Left renal cortex interstitium (tissue), 4 donors: ENCODE results near the gene TMEM51. TPM values are rescaled to one million over a fixed set of nuclear protein-coding genes. Genes with fewer than 3 reads are reported as not detected.

ENCODE experiments used
- DNase-seq, 4 donors: peaks; one replicate each; pipeline ENCODE4 v3.0.0-alpha.2; 2013; ENCODE audit warnings: low read depth in 4 of 4, low spot score in 2 of 4, missing footprints in 1 of 4
- polyA plus RNA-seq, 4 donors: library from polyadenylated mRNA; unstranded; fragments of 120-200 nt; gene quantifications; one replicate each; pipeline ENCODE4 v1.2.1, GENCODE V29; 2013; ENCODE audit not compliant: insufficient read length in 4 of 4

TMEM51 gene, protein sequence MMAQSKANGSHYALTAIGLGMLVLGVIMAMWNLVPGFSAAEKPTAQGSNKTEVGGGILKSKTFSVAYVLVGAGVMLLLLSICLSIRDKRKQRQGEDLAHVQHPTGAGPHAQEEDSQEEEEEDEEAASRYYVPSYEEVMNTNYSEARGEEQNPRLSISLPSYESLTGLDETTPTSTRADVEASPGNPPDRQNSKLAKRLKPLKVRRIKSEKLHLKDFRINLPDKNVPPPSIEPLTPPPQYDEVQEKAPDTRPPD
- 10 to 100 TPM; 19.1 to 25.7 (median 20.5) TPM for polyA plus RNA-seq

DNA sequence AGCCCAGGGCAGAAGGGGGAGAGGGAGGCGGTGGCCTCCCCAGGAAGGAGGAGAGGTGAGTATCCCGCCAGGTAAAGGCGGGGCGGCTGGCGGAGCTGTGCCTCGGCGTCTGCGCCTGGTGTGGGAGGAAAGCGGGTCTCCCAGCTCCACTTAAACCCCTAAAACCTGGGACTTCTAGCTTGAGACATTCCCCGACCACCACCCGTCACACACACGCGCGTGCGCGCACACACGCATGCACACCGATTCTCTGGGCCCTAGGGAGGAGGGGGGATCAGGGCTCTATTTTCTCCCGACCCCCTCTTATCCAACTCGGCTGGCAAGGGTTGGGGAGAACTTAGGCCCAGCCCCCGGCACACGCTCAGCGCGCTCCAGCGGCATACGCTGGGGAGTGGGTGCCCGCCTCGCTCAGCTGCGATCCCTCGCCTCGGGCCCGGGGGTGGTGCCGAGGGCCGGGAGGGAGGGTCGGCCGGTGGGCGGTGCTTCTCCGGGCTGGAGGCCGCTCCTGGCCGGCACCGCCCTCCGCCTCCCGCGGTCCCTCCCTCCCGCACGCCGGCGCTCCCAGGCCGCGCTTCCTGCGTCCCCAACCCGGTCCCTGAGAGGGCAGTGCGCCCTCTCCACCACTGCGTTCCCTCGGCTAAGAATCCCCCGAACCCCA, at the start of gene TMEM51:
TSS of gene TMEM51 (plus strand) at position 564 of the 658 bp plus-strand sequence. CDS start 61,341 bp downstream, outside the sequence.
- DNase-seq, result peak in 3 of 4 donors; percentile 64 to 76 (median 68)

DNA sequence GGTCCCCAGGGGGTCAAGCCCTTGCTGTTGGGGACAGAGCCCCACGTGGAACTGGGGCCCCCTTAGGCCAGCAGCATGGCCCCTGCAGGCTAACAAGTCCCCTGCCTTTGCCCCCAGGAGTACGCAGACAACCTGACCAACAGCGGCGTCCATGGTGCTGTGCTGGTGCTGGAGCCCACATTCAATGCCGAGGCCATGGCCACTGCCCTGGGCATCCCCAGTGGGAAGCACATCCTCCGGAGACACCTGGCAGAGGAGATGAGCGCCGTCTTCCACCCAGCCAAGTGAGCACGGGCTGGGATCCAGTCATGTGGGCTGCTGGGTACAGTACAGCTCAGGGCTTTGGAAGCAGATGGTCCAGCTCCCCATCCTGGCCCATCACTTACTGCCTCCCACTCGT, 49.6 kb upstream of the TMEM51 start:
- DNase-seq, result no peak

DNA sequence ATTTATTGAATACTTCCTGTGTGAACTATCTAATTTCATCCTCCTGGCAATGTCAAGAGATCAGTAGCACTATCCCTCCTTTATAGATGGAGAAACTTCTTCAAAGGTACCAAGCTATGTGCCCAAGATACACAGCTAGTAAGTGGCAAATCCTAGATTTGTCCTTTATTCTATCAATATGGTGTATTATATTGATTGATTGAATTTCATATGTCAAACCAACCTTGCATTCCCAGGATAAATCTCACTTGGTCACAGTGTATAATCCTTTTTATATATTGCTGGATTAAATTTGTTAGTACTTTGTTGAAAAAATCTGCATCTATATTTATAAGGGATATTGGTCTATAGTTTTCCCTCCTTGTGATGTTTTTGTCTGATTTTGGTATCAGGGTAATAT, 48.8 kb upstream of the TMEM51 start:
- no peak for DNase-seq

DNA sequence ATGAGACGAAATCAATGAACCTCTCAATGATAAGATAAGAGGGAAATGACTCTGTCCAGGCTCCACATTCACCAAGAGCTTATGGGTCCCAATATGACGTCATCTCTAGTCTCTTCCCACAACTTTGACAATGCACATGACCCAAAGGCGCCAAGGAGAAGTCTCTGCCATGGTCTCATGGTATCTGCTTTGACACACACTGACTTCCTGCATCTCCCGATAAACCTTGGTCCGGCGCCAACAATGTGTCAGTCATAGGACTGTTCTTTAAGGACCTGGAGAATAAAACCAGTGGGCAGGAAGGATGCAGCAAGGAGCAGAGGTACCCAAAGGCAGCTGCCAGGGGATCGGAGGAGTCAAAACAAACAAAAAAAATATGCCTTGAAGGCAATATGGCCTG, 46.9 kb upstream of the TMEM51 start:
- no peak for DNase-seq

DNA sequence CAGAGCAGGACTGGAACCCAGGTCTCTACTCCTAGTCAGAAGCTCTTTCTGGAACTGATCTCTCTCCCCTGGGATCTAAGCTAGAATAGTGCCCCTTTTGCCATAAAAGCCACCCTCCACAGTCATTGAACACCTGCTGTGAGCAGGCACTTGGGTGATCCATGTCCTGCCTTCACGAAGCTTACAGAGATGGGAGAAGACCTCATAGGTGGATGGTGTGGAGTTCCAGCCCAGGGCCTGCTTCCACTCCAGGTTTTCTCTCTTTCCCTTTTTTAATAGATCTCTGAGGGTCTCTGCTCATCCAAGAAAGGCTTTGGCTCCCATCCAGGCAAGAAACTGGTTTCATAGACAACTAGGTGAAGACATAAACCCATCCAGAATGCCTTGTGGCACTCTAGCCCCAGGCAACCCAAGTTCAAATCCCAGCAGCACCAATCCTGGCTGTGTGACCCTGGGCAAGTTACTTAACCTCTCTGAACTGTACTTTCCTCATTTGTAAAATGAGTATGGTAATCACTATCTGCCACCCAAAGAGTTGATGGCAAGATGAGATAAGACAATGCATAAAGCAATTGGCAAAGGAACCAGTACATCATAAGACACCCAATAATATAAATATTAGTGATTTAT, 46.4 kb upstream of the TMEM51 start:
- no peak for DNase-seq

DNA sequence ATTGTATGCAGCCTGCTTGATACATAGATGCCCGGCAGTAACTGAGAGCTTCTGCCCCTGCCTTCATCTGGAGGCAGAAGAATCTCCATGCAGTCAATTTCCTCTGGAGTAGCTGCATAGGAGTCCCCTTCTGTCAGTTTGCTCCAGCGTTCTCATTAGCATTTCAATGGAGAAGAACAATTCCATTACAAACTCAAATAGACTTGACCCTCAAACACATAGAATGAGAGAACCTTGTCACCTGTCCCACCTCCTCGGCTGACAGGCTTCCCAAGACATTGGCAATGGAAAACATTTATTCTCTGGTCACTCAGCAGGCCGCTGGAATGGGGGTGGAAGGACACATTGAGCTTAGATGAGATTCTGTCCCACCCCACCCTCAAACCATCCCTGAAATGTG, 45.6 kb upstream of the TMEM51 start:
- DNase-seq, result no peak

DNA sequence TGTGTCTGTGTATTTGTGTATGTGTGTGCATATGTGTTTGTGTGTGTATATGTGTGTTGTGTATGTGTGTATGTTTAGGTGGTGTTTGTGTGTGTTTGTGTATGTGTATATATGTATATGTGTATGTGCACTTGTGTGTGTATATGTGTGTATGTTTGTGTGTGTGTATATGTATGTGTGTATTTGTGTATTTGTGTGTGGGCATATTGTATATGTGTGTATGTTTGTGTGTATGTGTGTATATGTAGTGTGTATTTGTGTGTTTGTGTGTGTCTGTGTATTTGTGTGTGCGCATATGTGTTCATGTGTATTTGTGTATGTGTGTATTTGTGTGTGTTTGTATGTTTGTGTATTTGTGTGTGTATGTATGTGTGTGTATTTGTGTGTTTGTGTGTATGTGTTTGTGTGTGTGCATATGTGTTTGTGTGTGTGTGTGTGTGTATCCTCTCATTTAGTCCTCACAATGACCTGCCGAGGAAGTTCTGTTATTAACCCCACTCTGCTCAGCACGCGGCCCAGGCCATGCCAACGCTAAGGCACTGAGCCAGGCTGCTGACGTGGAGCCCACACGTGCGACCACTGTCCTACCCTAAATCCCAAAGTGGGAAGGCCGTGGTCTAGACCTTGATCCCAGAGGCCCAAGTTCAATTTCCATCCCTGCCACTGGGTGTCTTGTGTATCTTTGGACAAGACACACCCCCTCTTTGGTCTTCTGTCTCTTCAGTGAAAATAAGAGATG, 43.2 kb upstream of the TMEM51 start:
- DNase-seq, result no peak

DNA sequence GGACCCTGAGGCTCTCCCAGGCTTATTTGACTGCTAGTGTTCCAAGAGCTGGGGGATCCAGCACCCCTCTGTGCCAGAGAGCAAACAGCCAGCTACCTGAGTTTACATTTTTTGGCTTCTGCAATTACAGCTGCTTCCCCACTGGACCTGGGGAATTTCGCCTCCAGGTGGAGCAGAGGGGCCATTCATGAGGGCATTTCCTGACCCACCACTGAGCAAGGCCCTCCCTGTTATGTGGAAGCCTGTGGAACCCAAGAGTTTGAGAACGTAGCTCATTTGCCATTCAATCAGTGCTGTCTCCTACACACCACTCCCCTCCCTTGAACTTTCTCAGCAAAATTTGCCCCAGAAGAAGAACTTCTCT, 42.7 kb upstream of the TMEM51 start:
- DNase-seq, result no peak

DNA sequence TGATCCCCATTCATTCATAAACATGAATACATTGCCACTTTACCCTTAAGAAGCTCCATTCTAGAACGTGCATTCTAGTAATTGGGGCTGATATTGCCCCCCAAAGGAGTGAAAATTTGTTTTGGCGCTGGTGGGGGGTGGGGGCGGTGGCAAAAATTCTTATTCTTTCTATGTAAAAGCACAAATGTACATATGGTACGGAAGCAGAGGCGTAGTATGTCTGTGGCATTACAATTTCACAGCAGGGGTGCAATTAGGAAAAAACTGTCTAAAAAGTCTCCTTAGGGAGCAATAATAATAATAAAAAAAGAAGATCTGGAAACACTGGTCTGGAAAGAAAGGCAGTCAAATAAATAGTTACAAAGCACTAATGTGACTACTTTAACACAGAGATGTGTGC, 40.4 kb upstream of the TMEM51 start:
- no peak for DNase-seq

DNA sequence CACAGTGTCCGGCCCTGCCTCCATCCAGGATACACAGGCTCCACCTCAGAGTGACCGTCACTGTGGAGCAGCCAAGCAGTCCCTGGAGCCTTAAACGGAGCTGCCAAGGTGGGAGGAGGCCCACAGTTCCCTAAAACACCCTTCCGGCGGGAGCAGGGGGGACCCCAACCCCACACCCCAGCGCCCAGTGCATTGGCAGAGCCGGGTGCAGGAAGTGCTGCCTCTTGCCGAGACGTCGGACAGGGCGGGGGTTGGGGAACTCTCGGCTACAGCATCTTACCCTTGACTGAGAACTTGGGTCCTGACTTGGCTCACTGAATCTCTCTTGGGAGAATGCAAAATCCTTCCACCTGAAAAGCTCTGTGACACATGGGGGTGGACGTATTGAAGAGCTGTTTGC, 38.7 kb upstream of the TMEM51 start:
- DNase-seq, result no peak

DNA sequence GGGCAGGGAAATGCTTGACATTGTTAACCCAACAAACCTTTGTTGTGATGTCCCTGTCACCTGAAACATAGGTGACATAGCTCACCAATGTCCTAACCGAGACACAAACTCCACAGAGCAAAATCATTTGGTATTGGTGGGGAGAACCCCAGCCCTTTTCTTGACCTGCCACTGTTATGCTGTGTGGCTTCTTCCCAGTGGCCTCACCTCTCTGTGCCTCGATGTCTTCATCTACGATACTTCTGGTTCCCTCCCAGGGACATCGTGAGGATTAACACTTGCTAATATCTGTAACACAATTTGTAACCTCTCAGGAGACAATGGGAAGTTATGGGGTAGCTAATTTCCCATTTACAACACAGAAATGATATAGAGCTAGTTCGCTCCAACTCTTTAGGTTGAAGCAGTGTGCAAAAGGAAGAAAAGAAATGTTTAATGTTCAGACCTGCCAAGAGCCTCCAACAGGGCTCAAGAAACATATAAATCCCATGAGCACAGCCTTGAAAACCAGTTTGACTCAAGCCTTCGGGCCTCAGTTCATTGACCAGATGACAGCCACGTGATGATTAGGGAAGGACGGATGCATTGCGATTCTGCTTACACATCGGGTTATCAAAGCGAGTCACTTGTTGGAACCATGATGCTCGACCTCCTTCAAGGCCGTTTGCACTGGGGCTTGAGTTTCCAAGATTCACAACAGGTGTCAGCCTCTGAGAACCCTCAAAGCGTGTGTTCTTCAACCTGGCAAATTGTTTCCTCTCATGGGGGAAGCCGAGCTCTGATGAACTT, 37.8 kb upstream of the TMEM51 start:
- DNase-seq, result no peak

DNA sequence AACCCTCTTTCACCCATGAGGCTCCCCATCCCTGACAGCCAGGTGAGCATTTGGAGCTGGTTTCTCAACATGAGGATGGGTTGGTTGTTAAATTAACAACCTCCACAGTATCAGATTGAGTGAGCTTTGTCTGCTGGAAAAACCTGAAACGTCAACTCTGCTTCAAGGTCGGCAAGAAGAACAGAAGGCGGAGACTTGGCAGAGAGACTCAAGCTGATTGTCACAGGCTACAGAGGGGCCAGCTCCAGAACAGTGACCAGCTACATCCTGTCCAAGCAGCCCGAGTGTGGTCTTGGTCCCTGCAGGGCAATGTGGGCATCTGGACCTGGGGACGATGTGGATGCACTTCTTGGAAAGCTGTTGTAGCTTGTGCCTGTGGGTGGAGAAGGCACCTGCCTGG, 36.6 kb upstream of the TMEM51 start:
- DNase-seq, result no peak

DNA sequence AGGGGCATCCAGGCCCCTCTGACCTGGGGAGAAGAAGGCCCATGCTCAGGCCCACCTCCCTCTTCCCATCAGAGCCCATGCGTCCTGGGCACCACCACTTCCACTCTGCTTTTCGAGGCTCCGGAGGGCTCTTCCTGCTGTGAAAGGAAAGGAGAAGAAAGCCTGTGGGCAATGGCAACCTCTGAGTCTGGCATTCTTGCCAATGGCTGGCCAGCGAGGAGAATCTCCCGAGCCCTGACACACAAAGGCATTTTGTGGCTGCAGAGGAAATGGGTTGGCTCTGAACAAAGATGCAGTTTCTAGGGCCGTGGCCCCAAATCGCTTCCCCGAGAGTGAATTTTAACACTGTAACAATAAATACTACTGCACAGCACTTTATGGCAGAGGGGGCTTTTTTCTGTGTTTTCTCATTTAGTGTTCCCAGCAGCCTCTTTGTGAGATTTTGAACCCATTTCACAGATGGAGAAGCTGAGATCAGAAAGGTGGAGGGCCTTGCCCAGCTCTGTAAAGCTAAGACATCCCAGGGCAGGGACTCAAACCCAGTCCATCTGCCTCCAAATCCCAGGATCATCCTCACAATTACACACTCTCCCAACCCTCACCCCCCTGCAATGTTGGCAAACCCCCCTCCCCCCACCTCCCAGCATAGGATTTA, 35.7 kb upstream of the TMEM51 start:
- DNase-seq, result no peak

DNA sequence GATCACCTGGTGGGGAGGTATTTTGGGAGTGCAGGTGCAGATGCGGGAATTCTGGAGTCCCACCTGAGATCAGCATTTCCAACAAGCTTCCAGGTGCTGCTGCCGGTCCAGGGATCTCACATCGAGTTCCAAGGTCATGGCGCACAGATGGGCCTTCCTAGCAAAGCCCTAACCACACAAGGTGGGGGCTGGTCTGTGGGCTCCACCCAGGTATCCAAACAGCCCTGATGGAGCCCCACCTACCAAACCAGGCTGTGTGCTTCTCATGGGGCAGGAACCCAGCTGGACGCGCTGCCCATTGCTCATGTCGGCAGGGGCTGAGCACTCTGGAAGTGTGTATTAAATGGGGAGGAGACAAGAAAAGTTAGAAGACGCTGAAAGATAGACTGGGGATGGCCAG, 35.0 kb upstream of the TMEM51 start:
- DNase-seq, result no peak

DNA sequence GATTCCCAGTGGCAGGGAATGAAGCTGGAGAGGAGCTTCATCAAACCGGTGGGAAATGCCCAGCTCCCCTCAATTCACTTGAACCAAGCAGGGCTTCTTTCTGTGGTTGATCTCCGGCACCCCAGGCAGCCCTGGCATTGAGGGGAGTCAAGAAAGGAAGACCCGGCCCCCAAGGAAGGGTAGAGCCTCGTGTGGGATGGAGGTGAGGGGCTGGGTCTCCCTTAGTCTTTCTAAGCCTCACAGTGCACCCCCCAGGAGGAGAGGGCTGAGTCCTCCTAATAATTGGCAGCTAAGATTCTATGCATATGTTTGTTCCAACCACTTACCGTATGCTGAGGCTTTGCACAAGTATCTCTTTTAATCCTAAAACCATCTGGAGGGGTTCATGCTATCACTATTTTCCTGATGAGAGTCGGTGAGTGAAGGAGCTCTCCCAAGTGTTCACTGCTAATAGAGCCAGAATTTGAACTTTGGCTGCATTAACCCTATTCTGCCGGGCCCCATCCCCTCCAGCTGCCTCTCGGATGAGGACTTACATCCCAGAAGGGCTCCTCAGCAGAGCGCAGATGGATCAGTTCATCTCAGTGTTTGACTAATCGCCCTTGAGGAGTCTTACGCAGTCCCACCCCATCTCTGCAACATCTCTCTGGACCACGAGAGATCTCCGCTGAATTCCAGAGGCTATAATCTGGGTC, 33.1 kb upstream of the TMEM51 start:
- DNase-seq, result no peak

DNA sequence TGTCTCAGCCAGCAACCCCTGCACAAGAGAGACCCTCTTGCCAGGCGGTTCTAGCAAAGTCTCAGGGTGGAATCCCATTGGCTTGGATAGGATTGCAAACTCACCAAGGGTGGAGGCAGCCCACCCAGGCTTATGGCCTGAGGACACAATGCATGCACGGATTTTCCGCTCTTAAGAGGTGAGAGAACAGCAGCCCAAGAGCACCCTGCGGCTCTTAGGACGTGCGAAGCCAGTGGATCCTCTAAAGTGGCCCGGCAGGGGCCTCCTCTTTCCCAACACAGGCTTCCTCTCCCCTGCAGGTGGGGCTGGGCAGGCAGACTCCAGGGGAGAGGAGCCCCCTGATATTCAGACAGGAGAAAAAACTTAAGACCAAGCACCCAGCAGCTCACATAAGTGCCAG, 31.2 kb upstream of the TMEM51 start:
- no peak for DNase-seq

DNA sequence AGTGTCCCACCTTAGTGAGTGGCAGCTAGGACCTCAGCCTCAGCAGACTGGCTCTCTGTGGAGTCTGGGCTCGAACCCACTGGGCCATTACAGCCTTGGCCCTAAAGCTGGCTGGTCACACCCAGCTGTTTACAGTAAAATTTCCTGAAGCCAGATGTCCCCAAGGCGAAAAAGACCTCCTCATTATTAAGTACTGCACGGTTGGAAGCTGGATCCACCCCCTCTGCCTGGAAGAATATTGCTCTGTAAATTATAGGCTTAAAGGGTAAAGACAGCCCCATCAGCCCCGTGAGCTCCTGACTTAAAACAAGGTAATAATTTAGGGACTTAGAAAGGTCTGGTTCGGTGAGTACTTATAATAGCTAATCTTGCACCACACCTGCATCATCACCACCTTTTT, 30.3 kb upstream of the TMEM51 start:
- DNase-seq, result no peak

DNA sequence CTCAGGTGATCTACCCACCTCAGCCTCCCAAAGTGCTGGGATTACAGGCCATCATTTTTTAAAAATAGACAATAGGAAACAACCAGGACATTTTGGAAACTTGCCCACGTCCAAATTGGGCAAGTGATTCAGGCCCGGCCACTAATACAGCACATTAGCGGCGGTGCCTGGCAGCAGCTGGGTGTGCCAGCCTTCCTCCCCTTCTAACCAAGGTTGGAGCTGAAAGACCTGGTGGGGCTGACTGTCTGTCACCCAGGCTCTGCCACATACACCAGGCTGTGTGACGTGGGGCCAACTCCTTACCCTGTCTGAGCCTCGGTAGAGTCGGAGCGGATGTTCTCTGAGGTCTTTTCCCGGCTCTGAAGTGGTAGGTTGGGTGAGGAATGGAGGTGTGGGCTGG, 29.6 kb upstream of the TMEM51 start:
- DNase-seq, result no peak

DNA sequence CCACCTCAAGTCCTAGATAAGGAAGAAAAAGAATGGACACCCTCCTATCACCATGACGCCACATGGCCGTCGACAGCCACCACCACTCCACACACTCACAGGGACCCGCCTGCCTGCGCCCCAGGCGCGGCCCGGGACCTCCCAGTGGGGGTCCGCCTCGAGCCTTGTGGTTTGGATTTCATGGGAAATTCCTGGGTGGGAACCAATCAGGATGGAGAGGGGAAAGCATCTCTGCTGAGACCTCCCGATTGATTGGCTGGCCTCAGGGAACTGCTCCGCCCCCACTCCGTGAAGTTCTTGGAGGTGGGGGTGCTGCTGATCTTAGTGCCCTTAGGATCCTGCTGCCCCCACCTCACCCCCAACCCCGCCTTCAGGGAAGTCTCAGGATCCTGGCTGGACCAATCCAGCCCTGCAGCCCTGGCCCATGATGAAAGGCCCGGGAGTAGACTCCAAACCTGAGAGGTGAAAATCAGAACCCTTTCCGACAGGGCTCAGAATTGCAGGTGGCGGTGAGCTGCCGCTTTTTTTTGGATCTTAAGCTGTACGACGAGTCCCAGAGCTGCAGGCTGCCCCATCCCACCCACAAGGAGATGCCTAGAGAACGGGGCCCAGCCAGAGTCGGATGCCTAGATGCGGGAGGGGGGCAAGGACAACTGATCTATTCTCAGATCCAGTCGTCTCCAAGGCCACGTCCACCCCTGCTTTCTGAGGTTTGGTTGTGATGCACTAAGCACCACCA, 29.0 kb upstream of the TMEM51 start:
- no peak for DNase-seq
